ENCODE data around the gene BAIAP2. TPM values are rescaled to one million over a fixed set of nuclear protein-coding genes. Genes with fewer than 3 reads are reported as not detected.

The BAIAP2 gene
- total RNA-seq, 8 experiments from 2014 or later = 10.2 to 42.0 (median 28.6) TPM

GRCh38 chr17:81120149-81120484 is 85.2 kb downstream of the BAIAP2 start:
- in situ Hi-C loops (cut with MboI; ENCODE audit: low pct_unique_long_range_greater_than_20kb in 2 of 9, low sequenced_read_pairs in 9 of 9, unreplicated experiment in 9 of 9) = loop anchor here in 1 of 9 experiments (25.0 kb wide), 1 partner anchor 108 kb away; no protein-coding TSS in a partner anchor
- H3K27ac ChIP-seq = no peak overlapping the region
- no peak overlapping the region for H3K4me3 ChIP-seq
- H3K4me1 ChIP-seq (replicated peaks in 1 of 2) = peaks cover 5 to 8% of the 10 kb centered on the region in 2 donors
- no peak for ATAC-seq (replicated peaks in 6 of 8)
- WGBS, 10 experiments = 90 to 100% (median 95%) methylated on average over 3 to 4 of the region's 33 CpGs; no CpG with 5 or more reads in 7 of the 10 experiments

GRCh38 chr17:81120695-81121621 is 86.0 kb downstream of the BAIAP2 start:
- in situ Hi-C loops (cut with MboI; ENCODE audit: low pct_unique_long_range_greater_than_20kb in 2 of 9, low sequenced_read_pairs in 9 of 9, unreplicated experiment in 9 of 9) = loop anchor here in 1 of 9 experiments (25.0 kb wide), 1 partner anchor 109 kb away; no protein-coding TSS in a partner anchor
- Histone ChIP-seq H3K4me3 (no peak overlapping the region), H3K4me1 (replicated peaks in 1 of 2) (peaks cover 8 to 11% of the 10 kb centered on the region in 2 donors), H3K27ac (no peak overlapping the region)
- 0 to 93% (median 74%) methylated on average over 1 to 5 of the region's 45 CpGs; no CpG with 5 or more reads in 5 of the 10 experiments for WGBS, 10 experiments
- ATAC-seq (replicated peaks in 6 of 8) = no peak

GRCh38 chr17:81121841-81122733 is 87.1 kb downstream of the BAIAP2 start:
- in situ Hi-C loops (cut with MboI; ENCODE audit: low pct_unique_long_range_greater_than_20kb in 2 of 9, low sequenced_read_pairs in 9 of 9, unreplicated experiment in 9 of 9) = loop anchor here in 1 of 9 experiments (25.0 kb wide), 1 partner anchor 110 kb away; no protein-coding TSS in a partner anchor
- ATAC-seq (replicated peaks in 6 of 8) = peak in 2 of 8 experiments; percentile 9 to 12
- H3K27ac ChIP-seq = no peak overlapping the region
- peaks cover 16 to 20% of the 10 kb centered on the region in 2 donors for H3K4me1 ChIP-seq (replicated peaks in 1 of 2)
- no peak overlapping the region for H3K4me3 ChIP-seq
- WGBS, 10 experiments = 16 to 49% (median 20%) methylated on average over 4 to 26 of the region's 109 CpGs; no CpG with 5 or more reads in 7 of the 10 experiments

GRCh38 chr17:81123052-81124048 is 88.4 kb downstream of the BAIAP2 start:
- no peak for ATAC-seq (replicated peaks in 6 of 8)
- peaks cover 27 to 32% of the 10 kb centered on the region in 2 donors for H3K4me1 ChIP-seq (replicated peaks in 1 of 2)
- H3K4me3 ChIP-seq = no peak overlapping the region
- in situ Hi-C loops (cut with MboI; ENCODE audit: low pct_unique_long_range_greater_than_20kb in 2 of 9, low sequenced_read_pairs in 9 of 9, unreplicated experiment in 9 of 9) = loop anchor here in 1 of 9 experiments (25.0 kb wide), 1 partner anchor 111 kb away; no protein-coding TSS in a partner anchor
- no peak overlapping the region for H3K27ac ChIP-seq
- WGBS, 10 experiments = 90% methylated on average over 17 of the region's 39 CpGs; no CpG with 5 or more reads in 9 of the 10 experiments

- Histone ChIP-seq H3K27ac (no peak overlapping the region), H3K4me3 (no peak overlapping the region), H3K4me1 (replicated peaks in 1 of 2) (peaks cover 22 to 27% of the 10 kb centered on the region in 2 donors)
- WGBS, 10 experiments = 80 to 100% (median 91%) methylated on average over 1 to 5 of the region's 18 CpGs; no CpG with 5 or more reads in 6 of the 10 experiments
- in situ Hi-C loops (cut with MboI; ENCODE audit: low pct_unique_long_range_greater_than_20kb in 2 of 9, low sequenced_read_pairs in 9 of 9, unreplicated experiment in 9 of 9) = loop anchor here in 1 of 9 experiments (25.0 kb wide), 1 partner anchor 112 kb away; no protein-coding TSS in a partner anchor
- no peak for ATAC-seq (replicated peaks in 6 of 8)
Measured at GRCh38 chr17:81124377-81124776, 89.4 kb downstream of the BAIAP2 start.

GRCh38 chr17:81125573-81126081 is 90.7 kb downstream of the BAIAP2 start:
- peak in 7 of 8 experiments; percentile 14 to 45 (median 16) for ATAC-seq (replicated peaks in 6 of 8)
- WGBS, 10 experiments = 80% methylated on average over 1 of the region's 14 CpGs; no CpG with 5 or more reads in 9 of the 10 experiments
- Histone ChIP-seq H3K4me3 (no peak overlapping the region), H3K27ac (no peak overlapping the region), H3K4me1 (replicated peaks in 1 of 2) (peaks cover 30 to 36% of the 10 kb centered on the region in 2 donors)
- in situ Hi-C loops (cut with MboI; ENCODE audit: low pct_unique_long_range_greater_than_20kb in 2 of 9, low sequenced_read_pairs in 9 of 9, unreplicated experiment in 9 of 9) = no loop called here

GRCh38 chr17:81126281-81127132 is 91.6 kb downstream of the BAIAP2 start:
- H3K4me1 ChIP-seq (replicated peaks in 1 of 2) = peaks cover 34 to 40% of the 10 kb centered on the region in 2 donors
- 61 to 81% methylated on average over 7 to 9 of the region's 34 CpGs; no CpG with 5 or more reads in 8 of the 10 experiments for WGBS, 10 experiments
- in situ Hi-C loops (cut with MboI; ENCODE audit: low pct_unique_long_range_greater_than_20kb in 2 of 9, low sequenced_read_pairs in 9 of 9, unreplicated experiment in 9 of 9) = no loop called here
- no peak overlapping the region for H3K27ac ChIP-seq
- ATAC-seq (replicated peaks in 6 of 8) = peak in 1 of 8 experiments; percentile 5
- no peak overlapping the region for H3K4me3 ChIP-seq

- ATAC-seq (replicated peaks in 6 of 8) = no peak
- Histone ChIP-seq H3K27ac (no peak overlapping the region), H3K4me3 (no peak overlapping the region), H3K4me1 (replicated peaks in 1 of 2) (peaks cover 36 to 38% of the 10 kb centered on the region in 2 donors)
- no CpG with 5 or more reads among the region's 5 CpGs for WGBS, 10 experiments
- in situ Hi-C loops (cut with MboI; ENCODE audit: low pct_unique_long_range_greater_than_20kb in 2 of 9, low sequenced_read_pairs in 9 of 9, unreplicated experiment in 9 of 9) = no loop called here
Measured at GRCh38 chr17:81127133-81127455, 92.1 kb downstream of the BAIAP2 start.

GRCh38 chr17:81127526-81128177 is 92.7 kb downstream of the BAIAP2 start:
- in situ Hi-C loops (cut with MboI; ENCODE audit: low pct_unique_long_range_greater_than_20kb in 2 of 9, low sequenced_read_pairs in 9 of 9, unreplicated experiment in 9 of 9) = no loop called here
- H3K4me1 ChIP-seq (replicated peaks in 1 of 2) = peaks cover 39 to 44% of the 10 kb centered on the region in 2 donors
- H3K4me3 ChIP-seq = no peak overlapping the region
- no CpG with 5 or more reads among the region's 25 CpGs for WGBS, 10 experiments
- ATAC-seq (replicated peaks in 6 of 8) = no peak
- H3K27ac ChIP-seq = no peak overlapping the region

- WGBS, 10 experiments = 100% methylated on average over 3 of the region's 14 CpGs; no CpG with 5 or more reads in 9 of the 10 experiments
- ATAC-seq (replicated peaks in 6 of 8) = no peak
- no peak overlapping the region for H3K4me3 ChIP-seq
- no peak overlapping the region for H3K27ac ChIP-seq
- peaks cover 44 to 50% of the 10 kb centered on the region in 2 donors for H3K4me1 ChIP-seq (replicated peaks in 1 of 2)
- in situ Hi-C loops (cut with MboI; ENCODE audit: low pct_unique_long_range_greater_than_20kb in 2 of 9, low sequenced_read_pairs in 9 of 9, unreplicated experiment in 9 of 9) = no loop called here
Measured at GRCh38 chr17:81128338-81128737, 93.4 kb downstream of the BAIAP2 start.

GRCh38 chr17:81128774-81129173 is 93.8 kb downstream of the BAIAP2 start:
- in situ Hi-C loops (cut with MboI; ENCODE audit: low pct_unique_long_range_greater_than_20kb in 2 of 9, low sequenced_read_pairs in 9 of 9, unreplicated experiment in 9 of 9) = no loop called here
- Histone ChIP-seq H3K27ac (no peak overlapping the region), H3K4me1 (replicated peaks in 1 of 2) (peaks cover 48 to 52% of the 10 kb centered on the region in 2 donors), H3K4me3 (no peak overlapping the region)
- WGBS, 10 experiments = no CpG with 5 or more reads among the region's 23 CpGs
- no peak for ATAC-seq (replicated peaks in 6 of 8)

All from motor neuron (in vitro differentiated cells).